Measurements from ENCODE around the gene ERBB2. TPM values are rescaled to one million over a fixed set of nuclear protein-coding genes. Genes with fewer than 3 reads are reported as not detected.

ERBB2 gene
- total and polyA plus RNA-seq, 2 of the 13 experiments (the other 11 are each of a cell fraction or from before 2014, with no cell fraction given): 57.7 to 64.1 TPM

- TF ChIP-seq AKNA (CRISPR knock-in tag; IDR thresholded peaks at IDR 0.05; ENCODE audit: borderline replicate concordance) (no peak), DRAP1 (CRISPR knock-in tag; IDR thresholded peaks at IDR 0.05) (peak; percentile 11; the same call in 1 of the 2 replicates), ZNF672 (CRISPR knock-in tag; IDR thresholded peaks at IDR 0.05) (no peak), CSRNP2 (CRISPR knock-in tag; conservative IDR thresholded peaks at IDR 0.05; ENCODE audit: low read depth) (no peak), SMARCE1 (IDR thresholded peaks at IDR 0.05; ENCODE audit: borderline replicate concordance) (no peak), SIX4 (CRISPR knock-in tag; IDR thresholded peaks at IDR 0.05) (0 out of 2 replicates have a peak, but pooled peaks have one; percentile 53), NFE2 (CRISPR knock-in tag; IDR thresholded peaks at IDR 0.05) (peak; percentile 15; the same call in 1 of the 2 replicates), EZH2 (conservative IDR thresholded peaks at IDR 0.05; ENCODE audit: low read depth, low read length) (no peak), ELK4 (CRISPR knock-in tag; IDR thresholded peaks at IDR 0.05; ENCODE audit: borderline replicate concordance) (no peak), RAD21 (CRISPR knock-in tag; IDR thresholded peaks at IDR 0.05) (0 out of 2 replicates have a peak, but pooled peaks have one; percentile 7), SYNCRIP (IDR thresholded peaks at IDR 0.05; ENCODE audit: insufficient read depth, low read depth, low read length) (no peak), HOXA7 (CRISPR knock-in tag; IDR thresholded peaks at IDR 0.05) (no peak), NR2C2 (CRISPR knock-in tag; IDR thresholded peaks at IDR 0.05; ENCODE audit: borderline replicate concordance) (no peak), ZSCAN12 (CRISPR knock-in tag; IDR thresholded peaks at IDR 0.05) (no peak), FOXA1 (IDR thresholded peaks at IDR 0.05) (no peak), FOXA1 (CRISPR knock-in tag; IDR thresholded peaks at IDR 0.05) (peak; percentile 92), RBM39 (IDR thresholded peaks at IDR 0.05; ENCODE audit: low read depth, low read length, poor library complexity, severe bottlenecking) (no peak), MYNN (CRISPR knock-in tag; IDR thresholded peaks at IDR 0.05; ENCODE audit: low read depth) (no peak), TEF (CRISPR knock-in tag; IDR thresholded peaks at IDR 0.05) (no peak)
These were observed 36.7 kb downstream of the ERBB2 start (continued) for GRCh38 chr17:39736319-39737165.
